ENCODE results near the gene CECR2.
"Not testable (repeated sequence)": the region's sequence is repeated elsewhere in the genome, so short reads cannot be mapped to it uniquely, and the experiment has no call there.

The CECR2 gene

GRCh38 chr22:17513612-17514011, 144.4 kb downstream of the CECR2 start:
- no peak for DNase-seq (ENCODE audit: extremely low read depth, insufficient read length)
- no peak for TF ChIP-seq CTCF (IDR thresholded peaks at IDR 0.05; ENCODE audit: insufficient read depth, low read length, poor library complexity, severe bottlenecking)
- Histone ChIP-seq H3K27me3 (replicated peaks; ENCODE audit: control insufficient read depth, insufficient read depth, low read length) (no peaks in the 10 kb centered on the region; the same call in none of the 2 replicates), H3K36me3 (ENCODE audit: control insufficient read depth, insufficient read depth, low read length) (no peaks in the 10 kb centered on the region), H3K4me3 (replicated peaks; ENCODE audit: low read depth, low read length) (no peak overlapping the region)

- no peak for TF ChIP-seq CTCF (IDR thresholded peaks at IDR 0.05; ENCODE audit: insufficient read depth, low read length, poor library complexity, severe bottlenecking)
- H3K27me3 ChIP-seq (replicated peaks; ENCODE audit: control insufficient read depth, insufficient read depth, low read length): no peaks in the 10 kb centered on the region; the same call in none of the 2 replicates
- no peak overlapping the region for H3K4me3 ChIP-seq (replicated peaks; ENCODE audit: low read depth, low read length)
- H3K36me3 ChIP-seq (ENCODE audit: control insufficient read depth, insufficient read depth, low read length): no peaks in the 10 kb centered on the region
- DNase-seq (ENCODE audit: extremely low read depth, insufficient read length): no peak
Measured at GRCh38 chr22:17514084-17514483, 144.8 kb downstream of the CECR2 start.

GRCh38 chr22:17518406-17518805, 149.1 kb downstream of the CECR2 start:
- H3K27me3 ChIP-seq (replicated peaks; ENCODE audit: control insufficient read depth, insufficient read depth, low read length): no peaks in the 10 kb centered on the region; the same call in none of the 2 replicates
- no peaks in the 10 kb centered on the region for H3K36me3 ChIP-seq (ENCODE audit: control insufficient read depth, insufficient read depth, low read length)
- H3K4me3 ChIP-seq (replicated peaks; ENCODE audit: low read depth, low read length): no peak overlapping the region
- DNase-seq (ENCODE audit: extremely low read depth, insufficient read length): no peak
- no peak for TF ChIP-seq CTCF (IDR thresholded peaks at IDR 0.05; ENCODE audit: insufficient read depth, low read length, poor library complexity, severe bottlenecking)

GRCh38 chr22:17521971-17522370, 152.7 kb downstream of the CECR2 start:
- H3K27me3 ChIP-seq (replicated peaks; ENCODE audit: control insufficient read depth, insufficient read depth, low read length); H3K36me3 ChIP-seq (ENCODE audit: control insufficient read depth, insufficient read depth, low read length); DNase-seq (ENCODE audit: extremely low read depth, insufficient read length); H3K4me3 ChIP-seq (replicated peaks; ENCODE audit: low read depth, low read length): not testable (repeated sequence)

- Histone ChIP-seq H3K36me3 (ENCODE audit: control insufficient read depth, insufficient read depth, low read length) (no peaks in the 10 kb centered on the region), H3K27me3 (replicated peaks; ENCODE audit: control insufficient read depth, insufficient read depth, low read length) (no peaks in the 10 kb centered on the region), H3K4me3 (replicated peaks; ENCODE audit: low read depth, low read length) (no peak overlapping the region)
- no peak for TF ChIP-seq CTCF (IDR thresholded peaks at IDR 0.05; ENCODE audit: insufficient read depth, low read length, poor library complexity, severe bottlenecking)
- no peak for DNase-seq (ENCODE audit: extremely low read depth, insufficient read length)
Measured at GRCh38 chr22:17523925-17524324, 154.7 kb downstream of the CECR2 start.

GRCh38 chr22:17536269-17536668, 167.0 kb downstream of the CECR2 start:
- H3K27me3 ChIP-seq (replicated peaks; ENCODE audit: control insufficient read depth, insufficient read depth, low read length): no peaks in the 10 kb centered on the region
- TF ChIP-seq CTCF (IDR thresholded peaks at IDR 0.05; ENCODE audit: insufficient read depth, low read length, poor library complexity, severe bottlenecking): no peak
- H3K4me3 ChIP-seq (replicated peaks; ENCODE audit: low read depth, low read length): no peak overlapping the region
- no peak for DNase-seq (ENCODE audit: extremely low read depth, insufficient read length)
- H3K36me3 ChIP-seq (ENCODE audit: control insufficient read depth, insufficient read depth, low read length): no peaks in the 10 kb centered on the region

All from GM06990 (cell line).